OCI-LY3 (cell line): Measurements from ENCODE around the gene ARHGEF2.

ENCODE experiments used
- EZH2phosphoT487 ChIP-seq: fragments of 200-600 bp; shearing (Covaris generic); IDR thresholded peaks from 2 replicates; pipeline ENCODE4 v1.6.1; 2018; ENCODE audit warnings: antibody characterized with exemption, mixed run types, low read depth
- TF ChIP-seq, protein P1 (sequence below): fragments of 200-600, 300-600 bp; sonication (generic); IDR thresholded peaks from 2 replicates; pipeline ENCODE4 v1.5.1; 2014; ENCODE audit warnings: antibody characterized with exemption, low read length, low read depth

DNA sequence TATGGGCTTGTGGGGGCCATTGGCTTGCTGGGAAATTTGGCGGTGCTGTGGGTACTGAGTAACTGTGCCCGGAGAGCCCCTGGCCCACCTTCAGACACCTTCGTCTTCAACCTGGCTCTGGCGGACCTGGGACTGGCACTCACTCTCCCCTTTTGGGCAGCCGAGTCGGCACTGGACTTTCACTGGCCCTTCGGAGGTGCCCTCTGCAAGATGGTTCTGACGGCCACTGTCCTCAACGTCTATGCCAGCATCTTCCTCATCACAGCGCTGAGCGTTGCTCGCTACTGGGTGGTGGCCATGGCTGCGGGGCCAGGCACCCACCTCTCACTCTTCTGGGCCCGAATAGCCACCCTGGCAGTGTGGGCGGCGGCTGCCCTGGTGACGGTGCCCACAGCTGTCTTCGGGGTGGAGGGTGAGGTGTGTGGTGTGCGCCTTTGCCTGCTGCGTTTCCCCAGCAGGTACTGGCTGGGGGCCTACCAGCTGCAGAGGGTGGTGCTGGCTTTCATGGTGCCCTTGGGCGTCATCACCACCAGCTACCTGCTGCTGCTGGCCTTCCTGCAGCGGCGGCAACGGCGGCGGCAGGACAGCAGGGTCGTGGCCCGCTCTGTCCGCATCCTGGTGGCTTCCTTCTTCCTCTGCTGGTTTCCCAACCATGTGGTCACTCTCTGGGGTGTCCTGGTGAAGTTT is 36.4 kb downstream of the ARHGEF2 start:
- TF ChIP-seq, protein P1, sequence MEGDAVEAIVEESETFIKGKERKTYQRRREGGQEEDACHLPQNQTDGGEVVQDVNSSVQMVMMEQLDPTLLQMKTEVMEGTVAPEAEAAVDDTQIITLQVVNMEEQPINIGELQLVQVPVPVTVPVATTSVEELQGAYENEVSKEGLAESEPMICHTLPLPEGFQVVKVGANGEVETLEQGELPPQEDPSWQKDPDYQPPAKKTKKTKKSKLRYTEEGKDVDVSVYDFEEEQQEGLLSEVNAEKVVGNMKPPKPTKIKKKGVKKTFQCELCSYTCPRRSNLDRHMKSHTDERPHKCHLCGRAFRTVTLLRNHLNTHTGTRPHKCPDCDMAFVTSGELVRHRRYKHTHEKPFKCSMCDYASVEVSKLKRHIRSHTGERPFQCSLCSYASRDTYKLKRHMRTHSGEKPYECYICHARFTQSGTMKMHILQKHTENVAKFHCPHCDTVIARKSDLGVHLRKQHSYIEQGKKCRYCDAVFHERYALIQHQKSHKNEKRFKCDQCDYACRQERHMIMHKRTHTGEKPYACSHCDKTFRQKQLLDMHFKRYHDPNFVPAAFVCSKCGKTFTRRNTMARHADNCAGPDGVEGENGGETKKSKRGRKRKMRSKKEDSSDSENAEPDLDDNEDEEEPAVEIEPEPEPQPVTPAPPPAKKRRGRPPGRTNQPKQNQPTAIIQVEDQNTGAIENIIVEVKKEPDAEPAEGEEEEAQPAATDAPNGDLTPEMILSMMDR, result no peak
- TF ChIP-seq EZH2phosphoT487, result no peak
